DOHH2 (cell line): ENCODE measurements around the gene OR13C8.

Source experiments
- EZH2phosphoT487 ChIP-seq: fragments of 200-600 bp; sonication (generic); IDR thresholded peaks from 2 replicates; pipeline ENCODE4 v1.6.1; 2017; ENCODE audit warnings: borderline replicate concordance, mild to moderate bottlenecking, antibody characterized with exemption, low read length, moderate library complexity, mixed read lengths
- TF ChIP-seq, protein P1 (sequence below): fragments of 200-600 bp; sonication (generic); IDR thresholded peaks from one replicate; pipeline ENCODE4 v1.5.1; 2014; ENCODE audit warnings: antibody characterized with exemption, mild to moderate bottlenecking, low read depth, low read length; ENCODE audit not compliant: poor library complexity, severe bottlenecking

DNA sequence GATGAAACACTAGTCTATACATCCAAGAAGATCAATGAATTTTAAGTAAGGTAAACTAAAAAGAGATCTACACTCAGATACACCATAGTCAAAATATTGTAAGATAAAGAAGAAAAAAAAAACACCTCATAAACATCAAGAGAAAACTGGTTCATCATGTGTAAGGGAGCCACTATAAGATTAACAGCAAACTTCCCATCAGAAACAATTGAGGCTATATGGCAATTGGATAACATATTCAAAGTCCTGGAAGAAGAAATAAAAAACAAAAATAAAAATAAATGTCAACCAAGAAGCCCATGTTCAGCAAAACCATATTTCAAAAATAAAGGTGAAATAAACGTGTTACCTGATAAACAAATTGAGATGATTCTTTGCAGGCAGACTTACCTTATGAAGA lies 3.6 kb downstream of the OR13C8 start:
- no peak for TF ChIP-seq EZH2phosphoT487
- TF ChIP-seq, protein P1, sequence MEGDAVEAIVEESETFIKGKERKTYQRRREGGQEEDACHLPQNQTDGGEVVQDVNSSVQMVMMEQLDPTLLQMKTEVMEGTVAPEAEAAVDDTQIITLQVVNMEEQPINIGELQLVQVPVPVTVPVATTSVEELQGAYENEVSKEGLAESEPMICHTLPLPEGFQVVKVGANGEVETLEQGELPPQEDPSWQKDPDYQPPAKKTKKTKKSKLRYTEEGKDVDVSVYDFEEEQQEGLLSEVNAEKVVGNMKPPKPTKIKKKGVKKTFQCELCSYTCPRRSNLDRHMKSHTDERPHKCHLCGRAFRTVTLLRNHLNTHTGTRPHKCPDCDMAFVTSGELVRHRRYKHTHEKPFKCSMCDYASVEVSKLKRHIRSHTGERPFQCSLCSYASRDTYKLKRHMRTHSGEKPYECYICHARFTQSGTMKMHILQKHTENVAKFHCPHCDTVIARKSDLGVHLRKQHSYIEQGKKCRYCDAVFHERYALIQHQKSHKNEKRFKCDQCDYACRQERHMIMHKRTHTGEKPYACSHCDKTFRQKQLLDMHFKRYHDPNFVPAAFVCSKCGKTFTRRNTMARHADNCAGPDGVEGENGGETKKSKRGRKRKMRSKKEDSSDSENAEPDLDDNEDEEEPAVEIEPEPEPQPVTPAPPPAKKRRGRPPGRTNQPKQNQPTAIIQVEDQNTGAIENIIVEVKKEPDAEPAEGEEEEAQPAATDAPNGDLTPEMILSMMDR: no peak
